Tibial nerve (tissue), 4 donors: ENCODE results near the gene LARP1. TPM values are rescaled to one million over a fixed set of nuclear protein-coding genes. Genes with fewer than 3 reads are reported as not detected.
"Not testable (repeated sequence)": the region's sequence is repeated elsewhere in the genome, so short reads cannot be mapped to it uniquely, and the experiment has no call there.

ENCODE experiments used
- DNase-seq, 2 donors: peaks; one replicate each; pipeline ENCODE4 v3.0.0-alpha.2; 2019; ENCODE audit warnings: low spot score in 2 of 2
- H3K27ac ChIP-seq, 4 donors: fragments of 200-600 bp; sonication (generic) in 3 of 4; one replicate each; pipeline ENCODE4 v1.5.1; 2017 to 2019; ENCODE audit warnings: mild to moderate bottlenecking in 1 of 4
- H3K27me3 ChIP-seq, 2 donors: fragments of 200-600 bp; sonication (generic) in 1 of 2; one replicate each; pipeline versions ENCODE4 v1.5.1 to v1.6.0; 2017 to 2019
- H3K36me3 ChIP-seq, 3 donors: fragments of 200-600 bp; sonication (generic); one replicate each; pipeline ENCODE4 v1.5.1; 2018 to 2019
- H3K4me1 ChIP-seq, 4 donors: fragments of 200-600 bp; sonication (generic) in 3 of 4; one replicate each; pipeline ENCODE4 v1.5.1; 2017 to 2019
- H3K4me3 ChIP-seq, 4 donors: fragments of 200-600 bp; sonication (generic) in 3 of 4; one replicate each; pipeline ENCODE4 v1.5.1; 2017 to 2019; ENCODE audit warnings: mild to moderate bottlenecking in 1 of 4, moderate library complexity in 1 of 4
- H3K9me3 ChIP-seq, 4 donors: fragments of 200-600 bp; sonication (generic) in 3 of 4; one replicate each; pipeline ENCODE4 v1.5.1; 2017 to 2019
- EP300 ChIP-seq, 2 donors: sonication (generic); formaldehyde crosslinking; IDR thresholded peaks; one replicate each; pipeline ENCODE4 v1.6.1; 2017; ENCODE audit warnings: antibody characterized with exemption in 2 of 2, mild to moderate bottlenecking in 1 of 2
- POLR2A ChIP-seq, 2 donors: fragments of 450-650 bp; IDR thresholded peaks; one replicate each; pipeline ENCODE4 v1.6.1; 2017; ENCODE audit warnings: antibody characterized with exemption in 2 of 2, mild to moderate bottlenecking in 2 of 2, moderate library complexity in 2 of 2
- WGBS, 2 donors: methylation state at CpG; one replicate each; pipeline ENCODE4 v1.1.5; 2018; 5-methylcytosine and 5-hydroxymethylcytosine counted together
- total RNA-seq, 4 donors: library from RNA; depleted of rRNA; stranded (reverse); fragments of >200 nt; gene quantifications; one replicate each; pipeline ENCODE4 v1.1.0, GENCODE V29; 2016
- TF ChIP-seq, protein P1 (sequence below), 5 experiments: fragments of 200-600 bp in 3 of 5; fragments of 450-650 bp in 2 of 5; sonication (generic) in 3 of 5; IDR thresholded peaks; one replicate each; pipeline ENCODE4 v1.5.1; 2016 to 2019; ENCODE audit warnings: antibody characterized with exemption in 5 of 5, mild to moderate bottlenecking in 3 of 5, moderate library complexity in 2 of 5

LARP1 gene
- total RNA-seq, 4 donors from 2014 or later, result 114 to 166 (median 144) TPM

DNA sequence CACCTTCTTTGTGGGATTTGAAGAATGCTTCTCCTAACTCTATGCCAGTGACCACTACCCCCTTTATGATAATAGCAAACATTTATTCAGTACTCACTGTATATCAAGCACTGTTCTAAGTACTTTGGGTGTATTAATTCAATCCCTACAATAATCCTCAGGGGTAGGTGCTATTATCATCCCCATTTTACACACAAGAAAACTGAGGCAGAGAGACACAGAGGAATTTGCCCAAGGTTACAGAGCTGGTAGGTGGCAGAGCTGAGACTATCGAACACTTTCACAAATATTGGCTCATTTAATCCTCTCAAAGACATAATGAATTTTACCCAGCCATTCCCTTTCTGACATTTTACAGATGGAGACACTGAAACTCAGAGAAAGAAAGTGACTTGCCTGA is 9.8 kb upstream of the LARP1 start:
- no peaks in the 10 kb centered on the region for H3K9me3 ChIP-seq
- no peak overlapping the region for H3K4me3 ChIP-seq
- H3K4me1 ChIP-seq, result peaks cover 0 to 25% (median 5%) of the 10 kb centered on the region in 4 donors
- WGBS, 2 donors, result 96 to 100% methylated on average over 1 of the region's 1 CpG
- no peak overlapping the region for H3K27ac ChIP-seq
- no peaks in the 10 kb centered on the region for H3K27me3 ChIP-seq
- no peak for DNase-seq
- TF ChIP-seq EP300 (IDR thresholded peaks at IDR 0.05), result no peak
- TF ChIP-seq, protein P1, sequence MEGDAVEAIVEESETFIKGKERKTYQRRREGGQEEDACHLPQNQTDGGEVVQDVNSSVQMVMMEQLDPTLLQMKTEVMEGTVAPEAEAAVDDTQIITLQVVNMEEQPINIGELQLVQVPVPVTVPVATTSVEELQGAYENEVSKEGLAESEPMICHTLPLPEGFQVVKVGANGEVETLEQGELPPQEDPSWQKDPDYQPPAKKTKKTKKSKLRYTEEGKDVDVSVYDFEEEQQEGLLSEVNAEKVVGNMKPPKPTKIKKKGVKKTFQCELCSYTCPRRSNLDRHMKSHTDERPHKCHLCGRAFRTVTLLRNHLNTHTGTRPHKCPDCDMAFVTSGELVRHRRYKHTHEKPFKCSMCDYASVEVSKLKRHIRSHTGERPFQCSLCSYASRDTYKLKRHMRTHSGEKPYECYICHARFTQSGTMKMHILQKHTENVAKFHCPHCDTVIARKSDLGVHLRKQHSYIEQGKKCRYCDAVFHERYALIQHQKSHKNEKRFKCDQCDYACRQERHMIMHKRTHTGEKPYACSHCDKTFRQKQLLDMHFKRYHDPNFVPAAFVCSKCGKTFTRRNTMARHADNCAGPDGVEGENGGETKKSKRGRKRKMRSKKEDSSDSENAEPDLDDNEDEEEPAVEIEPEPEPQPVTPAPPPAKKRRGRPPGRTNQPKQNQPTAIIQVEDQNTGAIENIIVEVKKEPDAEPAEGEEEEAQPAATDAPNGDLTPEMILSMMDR (IDR thresholded peaks at IDR 0.05), result no peak
- TF ChIP-seq POLR2A (IDR thresholded peaks at IDR 0.05), result no peak
- H3K36me3 ChIP-seq, result no peaks in the 10 kb centered on the region

DNA sequence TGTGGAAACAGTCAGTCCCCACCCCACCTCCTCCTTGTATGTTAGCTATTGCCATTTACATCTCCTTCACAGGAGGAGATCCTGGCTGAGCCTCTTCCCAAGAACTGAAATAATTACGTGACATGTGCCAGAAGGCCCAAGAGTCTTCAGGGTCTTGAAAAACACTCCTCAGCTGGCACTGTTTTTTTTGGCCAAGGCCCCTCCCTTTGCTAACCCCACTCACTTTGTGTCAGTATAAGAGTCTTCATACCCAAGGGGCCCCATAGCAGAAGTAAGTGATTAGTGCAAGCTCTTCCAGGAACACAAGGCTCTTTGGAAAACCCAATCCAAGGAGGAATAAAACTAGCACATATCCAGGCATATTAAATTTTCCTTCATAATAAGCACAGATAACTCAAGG is 5.7 kb upstream of the LARP1 start:
- H3K4me3 ChIP-seq, result no peak overlapping the region
- H3K27ac ChIP-seq, result no peak overlapping the region
- peaks cover 0 to 35% (median 5%) of the 10 kb centered on the region in 4 donors for H3K4me1 ChIP-seq
- TF ChIP-seq POLR2A (IDR thresholded peaks at IDR 0.05), result no peak
- TF ChIP-seq, protein P1 (IDR thresholded peaks at IDR 0.05), result no peak
- no peaks in the 10 kb centered on the region for H3K36me3 ChIP-seq
- no peaks in the 10 kb centered on the region for H3K9me3 ChIP-seq
- DNase-seq, result no peak
- no peaks in the 10 kb centered on the region for H3K27me3 ChIP-seq
- WGBS, 2 donors, result 62 to 88% methylated on average over 1 of the region's 1 CpG

GRCh38 chr5:154750641-154751040 is 4.5 kb upstream of the LARP1 start:
- not testable (repeated sequence) for DNase-seq, H3K4me3 ChIP-seq, H3K36me3 ChIP-seq, H3K27me3 ChIP-seq, H3K9me3 ChIP-seq, H3K27ac ChIP-seq
- peaks cover 0 to 36% (median 5%) of the 10 kb centered on the region in 4 donors for H3K4me1 ChIP-seq
- WGBS, 2 donors, result 96% methylated on average over 2 of the region's 2 CpGs

- no peaks in the 10 kb centered on the region for H3K9me3 ChIP-seq
- no peaks in the 10 kb centered on the region for H3K27me3 ChIP-seq
- peaks cover 0 to 36% (median 5%) of the 10 kb centered on the region in 4 donors for H3K4me1 ChIP-seq
- no peak overlapping the region for H3K4me3 ChIP-seq
- no peak for TF ChIP-seq POLR2A (IDR thresholded peaks at IDR 0.05)
- no peak for TF ChIP-seq EP300 (IDR thresholded peaks at IDR 0.05)
- TF ChIP-seq, protein P1 (IDR thresholded peaks at IDR 0.05), result no peak
- no peak overlapping the region for H3K27ac ChIP-seq
- no peaks in the 10 kb centered on the region for H3K36me3 ChIP-seq
- no peak for DNase-seq
Measured at GRCh38 chr5:154751854-154752253, 3.3 kb upstream of the LARP1 start.

- TF ChIP-seq, protein P1 (IDR thresholded peaks at IDR 0.05), result no peak
- peak in 1 of 2 donors; percentile 94 for TF ChIP-seq EP300 (IDR thresholded peaks at IDR 0.05)
- TF ChIP-seq POLR2A (IDR thresholded peaks at IDR 0.05), result peak; percentile 55 to 72
- peaks cover 0 to 51% (median 15%) of the 10 kb centered on the region in 4 donors for H3K4me1 ChIP-seq
- WGBS, 2 donors, result 17% methylated on average over 5 of the region's 5 CpGs
Measured at GRCh38 chr5:154753792-154754191, 1.4 kb upstream of the LARP1 start.

More at GRCh38 chr5:154753792-154754191, 1.4 kb upstream of the LARP1 start:
- no peaks in the 10 kb centered on the region for H3K27me3 ChIP-seq
- peak overlapping the region in 3 of 4 donors; percentile 64 to 100 (median 70) for H3K4me3 ChIP-seq
- H3K9me3 ChIP-seq, result no peaks in the 10 kb centered on the region
- DNase-seq, result peak; percentile 48 to 84
- H3K36me3 ChIP-seq, result no peaks in the 10 kb centered on the region
- H3K27ac ChIP-seq, result peak overlapping the region; percentile 94 to 99 (median 99)
